IMR-90 (cell line): ENCODE measurements around the gene ZNF579. TPM values are rescaled to one million over a fixed set of nuclear protein-coding genes. Genes with fewer than 3 reads are reported as not detected.

Experiments used
- ATAC-seq: fragments of 200-7000 bp; cut with Tn5 transposase; 2 replicates; pipeline ENCODE4 v1.9.1; 2020; ENCODE audit warnings: low read depth, mild to moderate bottlenecking, moderate library complexity
- BruUV-seq: library from RNA; stranded (reverse); fragments of 400-500 nt; replicated peaks from 2 replicates; lab custom pipeline; 2021; lab: Mats Ljungman, UMichigan
- CTCF ChIA-PET: fragments of 300-600 bp; formaldehyde crosslinking; extraction: SDS; loops from one replicate; lab custom pipeline; 2021; ENCODE audit warnings: antibody characterized with exemption; lab: Yijun Ruan, JAX
- POLR2A ChIA-PET: fragments of 300-600 bp; sonication (Branson Sonifier 250); formaldehyde crosslinking; loops from one replicate; lab custom pipeline; 2022; ENCODE audit warnings: antibody characterized with exemption; ENCODE audit not compliant: unreplicated experiment; lab: Charles Lee
- DNase-seq: peaks from one replicate; pipeline ENCODE4 v3.0.0; 2013
- H2AFZ ChIP-seq: replicated peaks from 2 replicates; pipeline ENCODE3; 2013; ENCODE audit warnings: low read length, mild to moderate bottlenecking; ENCODE audit not compliant: poor library complexity
- H2AK5ac ChIP-seq: 2 replicates; pipeline ENCODE4 v1.6.1; 2013; ENCODE audit warnings: low read depth, low read length, inconsistent platforms
- H2AK9ac ChIP-seq: replicated peaks from 2 replicates; pipeline ENCODE3; 2013; ENCODE audit warnings: mild to moderate bottlenecking, low read depth, low read length, moderate library complexity; ENCODE audit not compliant: poor library complexity
- H2BK120ac ChIP-seq: 2 replicates; pipeline ENCODE4 v1.6.1; 2013; ENCODE audit warnings: low read depth, low read length, inconsistent platforms
- H2BK15ac ChIP-seq: 3 replicates; pipeline ENCODE4 v1.6.1; 2013; ENCODE audit warnings: low read depth, low read length, inconsistent platforms
- H2BK20ac ChIP-seq: 2 replicates; pipeline ENCODE4 v1.6.1; 2013; ENCODE audit warnings: low read depth, mild to moderate bottlenecking, inconsistent platforms, low read length, moderate library complexity
- H2BK5ac ChIP-seq: 2 replicates; pipeline ENCODE4 v1.6.1; 2013; ENCODE audit warnings: mild to moderate bottlenecking, low read depth, low read length, inconsistent platforms; ENCODE audit not compliant: poor library complexity, severe bottlenecking
- H3K14ac ChIP-seq: replicated peaks from 2 replicates; pipeline ENCODE4 v1.6.1; 2013; ENCODE audit warnings: low read depth, low read length, inconsistent platforms
- H3K18ac ChIP-seq: 2 replicates; pipeline ENCODE4 v1.6.1; 2013; ENCODE audit warnings: low read depth, low read length, control low read depth
- H3K23ac ChIP-seq: 2 replicates; pipeline ENCODE4 v1.6.1; 2013; ENCODE audit warnings: low read depth, low read length, inconsistent platforms
- H3K27ac ChIP-seq: 2 replicates; pipeline ENCODE4 v1.5.1; 2013; ENCODE audit warnings: mild to moderate bottlenecking, control low read depth, low read length; ENCODE audit not compliant: insufficient read depth
- H3K27me3 ChIP-seq: 2 replicates; pipeline ENCODE4 v1.6.1; 2013; ENCODE audit warnings: low read length; ENCODE audit not compliant: control insufficient read depth, insufficient read depth
- H3K36me3 ChIP-seq: 2 replicates; pipeline ENCODE4 v1.6.1; 2013; ENCODE audit warnings: low read length, mixed read lengths; ENCODE audit not compliant: control insufficient read depth, insufficient read depth
- H3K4ac ChIP-seq: 2 replicates; pipeline ENCODE4 v1.6.1; 2013; ENCODE audit warnings: low read depth, low read length, inconsistent platforms
- H3K4me1 ChIP-seq: 2 replicates; pipeline ENCODE4 v1.6.1; 2013; ENCODE audit warnings: low read length, mixed read lengths; ENCODE audit not compliant: control insufficient read depth, insufficient read depth
- H3K4me2 ChIP-seq: 2 replicates; pipeline ENCODE4 v1.6.1; 2013; ENCODE audit warnings: low read depth, mild to moderate bottlenecking, control low read depth, low read length, moderate library complexity
- H3K4me3 ChIP-seq: 2 replicates; pipeline ENCODE4 v1.5.1; 2013; ENCODE audit warnings: low read depth, mild to moderate bottlenecking, control low read depth, low read length, moderate library complexity; ENCODE audit not compliant: insufficient read depth
- H3K56ac ChIP-seq: 2 replicates; pipeline ENCODE4 v1.6.1; 2013; ENCODE audit warnings: low read length, inconsistent platforms; ENCODE audit not compliant: insufficient read depth; ENCODE audit errors: extremely low read depth
- H3K79me1 ChIP-seq, 2 experiments: 2 replicates each; pipeline ENCODE4 v1.6.1; 2013; ENCODE audit warnings: low read length in 2 of 2, inconsistent platforms in 1 of 2, low read depth in 1 of 2
- H3K9ac ChIP-seq: 2 replicates; pipeline ENCODE4 v1.6.1; 2013; ENCODE audit warnings: low read depth, low read length, control low read depth
- H3K9me1 ChIP-seq: 2 replicates; pipeline ENCODE4 v1.6.1; 2013; ENCODE audit warnings: low read length, inconsistent platforms; ENCODE audit not compliant: insufficient read depth
- H3K9me3 ChIP-seq: 2 replicates; pipeline ENCODE4 v1.6.1; 2013; ENCODE audit warnings: low read length; ENCODE audit not compliant: control insufficient read depth, insufficient read depth
- H4K20me1 ChIP-seq: 2 replicates; pipeline ENCODE4 v1.6.1; 2013; ENCODE audit warnings: low read length, inconsistent platforms; ENCODE audit not compliant: insufficient read depth
- H4K5ac ChIP-seq: 2 replicates; pipeline ENCODE4 v1.6.1; 2013; ENCODE audit warnings: mild to moderate bottlenecking, low read depth, low read length, control low read depth
- H4K8ac ChIP-seq, 2 experiments: 2 replicates each; pipeline ENCODE4 v1.6.1; 2013; ENCODE audit warnings: low read depth in 2 of 2, low read length in 2 of 2, control low read depth in 1 of 2, inconsistent platforms in 1 of 2
- H4K91ac ChIP-seq: 2 replicates; pipeline ENCODE4 v1.6.1; 2013; ENCODE audit warnings: low read depth, low read length, inconsistent platforms; ENCODE audit not compliant: insufficient read depth
- CTCF ChIP-seq: conservative IDR thresholded peaks from 2 replicates; pipeline ENCODE4 v1.5.1; 2012; ENCODE audit warnings: mild to moderate bottlenecking, low read depth, low read length, improper control_type of control experiment
- NFE2L2 ChIP-seq: fragments of 150-350 bp; IDR thresholded peaks from 2 replicates; pipeline ENCODE4 v1.6.1; 2016; ENCODE audit warnings: low read depth, mild to moderate bottlenecking, low read length
- RAD21 ChIP-seq: IDR thresholded peaks from 2 replicates; pipeline ENCODE4 v1.6.1; 2012; ENCODE audit warnings: low read length, improper control_type of control experiment
- RFX5 ChIP-seq: IDR thresholded peaks from 2 replicates; pipeline ENCODE4 v1.8.0; 2012; ENCODE audit warnings: low read depth, mild to moderate bottlenecking, low read length, moderate library complexity
- SMC3 ChIP-seq: fragments of 150-350 bp; IDR thresholded peaks from 2 replicates; pipeline ENCODE4 v1.6.1; 2016; ENCODE audit warnings: low read depth, mild to moderate bottlenecking, antibody characterized with exemption, low read length, moderate library complexity
- WGBS, 2 experiments: methylation state at CpG; one replicate each; pipeline versions ENCODE4 v1.1.5 to v1.1.7; 2013; ENCODE audit warnings: missing lambda C conversion rate in 2 of 2; ENCODE audit not compliant: insufficient read length in 1 of 2; ENCODE audit errors: extremely low coverage in 2 of 2; 5-methylcytosine and 5-hydroxymethylcytosine counted together
- dilution Hi-C: fragments of 300-500 bp; cut with HindIII; formaldehyde crosslinking; loops from one replicate; pipeline ENCODE4 v1.14.3; 2018; ENCODE audit warnings: low sequenced_read_pairs; ENCODE audit not compliant: unreplicated experiment
- in situ Hi-C: fragments of 300-500 bp; cut with MboI; formaldehyde crosslinking; loops from 3 replicates; pipeline ENCODE4 v1.14.3; 2019; ENCODE audit warnings: low sequenced_read_pairs, inconsistent platforms, mixed read lengths
- intact Hi-C: fragments of 100-400 bp; cut with micrococcal nuclease; formaldehyde crosslinking; loops from 2 replicates; pipeline ENCODE4 v1.10.0; 2022
- polyA plus RNA-seq, 3 experiments: library from polyadenylated mRNA; depleted of rRNA; stranded (reverse); fragments of >200 nt; gene quantifications; 2 replicates each; pipeline ENCODE4 v1.2.3, GENCODE V29; 2012; ENCODE audit warnings: low replicate concordance in 1 of 3
- total RNA-seq: library from RNA; depleted of rRNA; stranded (reverse); fragments of >200 nt; gene quantifications from 2 replicates; pipeline ENCODE4 v1.2.3, GENCODE V29; 2012

ZNF579 gene
- total and polyA plus RNA-seq, 2 of the 4 experiments (the other 2 are of a cell fraction): 0.54 to 9.0 TPM

- Histone ChIP-seq H4K5ac (no peak overlapping the region), H2AFZ (peak overlapping the region; percentile 76), H3K4me2 (peak overlapping the region; percentile 27; the same call in 1 of the 2 replicates), H3K9me1 (peaks cover 14% of the 10 kb centered on the region), H3K56ac (no peak overlapping the region), H3K4me1 (peaks cover 5% of the 10 kb centered on the region), H2BK15ac (no peak overlapping the region), H3K9ac (no peak overlapping the region), H3K27me3 (no peaks in the 10 kb centered on the region), H3K4me3 (no peak overlapping the region), H4K91ac (no peak overlapping the region), H3K4ac (no peak overlapping the region), H4K8ac (no peak overlapping the region), H3K79me1 (0 out of 4 replicates have a peak, but pooled peaks cover 0 to 4% of the 10 kb centered on the region in 2 experiments), H3K23ac (no peak overlapping the region; the same call in 1 of the 2 replicates), H3K36me3 (no peaks in the 10 kb centered on the region), H2AK9ac (peak overlapping the region; percentile 26), H2BK20ac (no peak overlapping the region), H3K27ac (no peak overlapping the region), H2BK120ac (no peak overlapping the region), H2BK5ac (no peak overlapping the region), H3K14ac (no peak overlapping the region; the same call in 1 of the 2 replicates), H3K18ac (no peak overlapping the region), H2AK5ac (no peak overlapping the region), H4K20me1 (no peaks in the 10 kb centered on the region), H3K9me3 (no peaks in the 10 kb centered on the region)
- no TSS peak for BruUV-seq
- WGBS, 2 experiments: 37% methylated on average over 2 of the region's 15 CpGs; no CpG with 5 or more reads in 1 of the 2 experiments
- ATAC-seq (peak; percentile 52; the same call in 1 of the 2 replicates), DNase-seq (peak; percentile 35)
- intact Hi-C loops: no loop called here
- in situ Hi-C loops: no loop called here
- POLR2A ChIA-PET: no interaction called here
- dilution Hi-C loops: no loop called here
- TF ChIP-seq RAD21 (peak; percentile 23; the same call in 1 of the 2 replicates), CTCF (peak; percentile 22; the same call in 1 of the 2 replicates), NFE2L2 (no peak), SMC3 (peak; percentile 5; the same call in 1 of the 2 replicates), RFX5 (no peak)
- CTCF ChIA-PET: interaction anchor here (0.7 kb wide), 1 partner anchor 16 kb away, joined by 3 read pairs; no protein-coding TSS in a partner anchor
Observed at GRCh38 chr19:55528030-55528803, 52.4 kb downstream of the ZNF579 start.
